ENCODE measurements around the gene KRTAP2-4. TPM values are rescaled to one million over a fixed set of nuclear protein-coding genes. Genes with fewer than 3 reads are reported as not detected.

KRTAP2-4 gene
- total RNA-seq, 1 experiment from 2014 or later = not detected

DNA sequence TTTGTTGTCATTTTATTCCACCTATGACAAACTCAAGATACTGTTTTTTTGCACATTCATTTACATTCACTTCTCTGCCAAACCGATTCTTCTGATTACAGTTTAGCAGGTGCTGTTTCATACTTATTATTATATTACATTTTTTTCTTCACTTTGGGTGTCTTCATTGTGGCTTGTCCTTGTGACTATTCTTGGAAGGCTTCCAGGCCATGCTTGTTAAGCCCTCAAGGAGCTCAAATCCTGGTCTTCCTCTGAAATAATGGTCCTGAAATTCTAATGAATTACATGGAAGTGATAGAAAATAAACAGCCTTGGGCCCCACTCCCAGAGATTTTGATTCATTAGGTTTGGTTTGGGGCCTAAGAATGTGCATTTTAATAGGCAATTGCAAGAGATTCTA lies 1.4 kb downstream of the KRTAP2-4 start:
- Histone ChIP-seq H2AFZ (no peak overlapping the region), H3K4me3 (no peak overlapping the region), H3K4me2 (no peak overlapping the region), H3K4me1 (replicated peaks; ENCODE audit: insufficient read depth) (peaks cover 46% of the 10 kb centered on the region), H3K27ac (no peak overlapping the region), H3K9me2 (ENCODE audit: insufficient read depth) (no peaks in the 10 kb centered on the region), H3K36me3 (ENCODE audit: low read depth) (no peaks in the 10 kb centered on the region), H3K27me3 (ENCODE audit: insufficient read depth, low read depth) (no peaks in the 10 kb centered on the region), H3K79me2 (ENCODE audit: low read depth) (no peaks in the 10 kb centered on the region), H3F3A (ENCODE audit: insufficient read depth, low read depth) (peaks cover 19% of the 10 kb centered on the region), H3K9me3 (ENCODE audit: insufficient read depth, low read depth) (no peaks in the 10 kb centered on the region), H4K20me1 (ENCODE audit: insufficient read depth) (no peaks in the 10 kb centered on the region)
- ChIA-PET CTCF (interaction anchor here (0.7 kb wide), 1 partner anchor 43 kb away, joined by 3 read pairs; no protein-coding TSS in a partner anchor), POLR2A (ENCODE audit: unreplicated experiment) (no interaction called here)
- no peak for DNase-seq
- TF ChIP-seq, protein P1, sequence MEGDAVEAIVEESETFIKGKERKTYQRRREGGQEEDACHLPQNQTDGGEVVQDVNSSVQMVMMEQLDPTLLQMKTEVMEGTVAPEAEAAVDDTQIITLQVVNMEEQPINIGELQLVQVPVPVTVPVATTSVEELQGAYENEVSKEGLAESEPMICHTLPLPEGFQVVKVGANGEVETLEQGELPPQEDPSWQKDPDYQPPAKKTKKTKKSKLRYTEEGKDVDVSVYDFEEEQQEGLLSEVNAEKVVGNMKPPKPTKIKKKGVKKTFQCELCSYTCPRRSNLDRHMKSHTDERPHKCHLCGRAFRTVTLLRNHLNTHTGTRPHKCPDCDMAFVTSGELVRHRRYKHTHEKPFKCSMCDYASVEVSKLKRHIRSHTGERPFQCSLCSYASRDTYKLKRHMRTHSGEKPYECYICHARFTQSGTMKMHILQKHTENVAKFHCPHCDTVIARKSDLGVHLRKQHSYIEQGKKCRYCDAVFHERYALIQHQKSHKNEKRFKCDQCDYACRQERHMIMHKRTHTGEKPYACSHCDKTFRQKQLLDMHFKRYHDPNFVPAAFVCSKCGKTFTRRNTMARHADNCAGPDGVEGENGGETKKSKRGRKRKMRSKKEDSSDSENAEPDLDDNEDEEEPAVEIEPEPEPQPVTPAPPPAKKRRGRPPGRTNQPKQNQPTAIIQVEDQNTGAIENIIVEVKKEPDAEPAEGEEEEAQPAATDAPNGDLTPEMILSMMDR (conservative IDR thresholded peaks at IDR 0.05) = no peak
- no peak for TF ChIP-seq EZH2 (IDR thresholded peaks at IDR 0.05; ENCODE audit: low read depth)
- intact Hi-C loops (cut with micrococcal nuclease; ENCODE audit: unreplicated experiment) = loop anchor here (5.0 to 10.0 kb wide), 2 partner anchors 258 to 480 kb away; no protein-coding TSS in a partner anchor
- BruUV-seq (replicated peaks) = no TSS peak

GRCh38 chr17:41063449-41063848 lies 2.2 kb downstream of the KRTAP2-4 start:
- Histone ChIP-seq H3K4me1 (replicated peaks; ENCODE audit: insufficient read depth) (peaks cover 54% of the 10 kb centered on the region), H3K36me3 (ENCODE audit: low read depth) (no peaks in the 10 kb centered on the region), H3K4me3 (no peak overlapping the region), H3K9me2 (ENCODE audit: insufficient read depth) (no peaks in the 10 kb centered on the region), H4K20me1 (ENCODE audit: insufficient read depth) (no peaks in the 10 kb centered on the region), H3K9me3 (ENCODE audit: insufficient read depth, low read depth) (no peaks in the 10 kb centered on the region), H3K4me2 (no peak overlapping the region), H3K79me2 (ENCODE audit: low read depth) (no peaks in the 10 kb centered on the region), H3F3A (ENCODE audit: insufficient read depth, low read depth) (peaks cover 25% of the 10 kb centered on the region), H3K27me3 (ENCODE audit: insufficient read depth, low read depth) (no peaks in the 10 kb centered on the region), H2AFZ (no peak overlapping the region), H3K27ac (no peak overlapping the region)
- no TSS peak for BruUV-seq (replicated peaks)
- intact Hi-C loops (cut with micrococcal nuclease; ENCODE audit: unreplicated experiment) = loop anchor here (5.0 to 10.0 kb wide), 2 partner anchors 259 to 481 kb away; no protein-coding TSS in a partner anchor
- TF ChIP-seq, protein P1 (conservative IDR thresholded peaks at IDR 0.05) = no peak
- no peak for TF ChIP-seq EZH2 (IDR thresholded peaks at IDR 0.05; ENCODE audit: low read depth)
- CTCF ChIA-PET = interaction anchor here (0.7 kb wide), 1 partner anchor 44 kb away, joined by 3 read pairs; no protein-coding TSS in a partner anchor
- DNase-seq = no peak
- POLR2A ChIA-PET (ENCODE audit: unreplicated experiment) = no interaction called here

DNA sequence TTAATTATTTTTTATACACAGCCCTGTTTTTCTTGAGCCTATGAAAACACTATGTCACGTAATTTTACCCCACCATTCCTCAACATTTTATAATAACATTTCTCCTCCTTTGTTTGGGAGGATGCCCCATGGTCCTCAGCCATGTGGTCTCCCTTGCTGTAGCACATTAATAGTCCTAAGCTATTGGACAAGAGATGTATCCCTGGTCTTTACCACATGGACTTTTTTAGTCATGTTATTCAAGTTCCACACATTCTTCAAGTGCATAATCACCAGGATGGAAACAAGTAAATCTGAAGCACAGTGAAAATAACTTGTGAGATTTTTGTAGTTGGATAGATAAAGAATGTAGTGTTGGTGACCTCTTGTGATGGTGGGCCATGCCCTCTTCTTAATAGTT lies 3.7 kb downstream of the KRTAP2-4 start:
- Histone ChIP-seq H3K4me3 (no peak overlapping the region), H3K9me3 (ENCODE audit: insufficient read depth, low read depth) (no peaks in the 10 kb centered on the region), H3K79me2 (ENCODE audit: low read depth) (no peaks in the 10 kb centered on the region), H3K27me3 (ENCODE audit: insufficient read depth, low read depth) (no peaks in the 10 kb centered on the region), H4K20me1 (ENCODE audit: insufficient read depth) (no peaks in the 10 kb centered on the region), H2AFZ (no peak overlapping the region), H3K4me2 (no peak overlapping the region), H3F3A (ENCODE audit: insufficient read depth, low read depth) (peaks cover 31% of the 10 kb centered on the region), H3K4me1 (replicated peaks; ENCODE audit: insufficient read depth) (peaks cover 60% of the 10 kb centered on the region), H3K9me2 (ENCODE audit: insufficient read depth) (no peaks in the 10 kb centered on the region), H3K36me3 (ENCODE audit: low read depth) (0 out of 2 replicates have a peak, but pooled peaks cover 5% of the 10 kb centered on the region), H3K27ac (no peak overlapping the region)
- intact Hi-C loops (cut with micrococcal nuclease; ENCODE audit: unreplicated experiment) = loop anchor here (2.0 to 10.0 kb wide), 3 partner anchors 71 to 483 kb away; no protein-coding TSS in a partner anchor
- ChIA-PET POLR2A (ENCODE audit: unreplicated experiment) (no interaction called here), CTCF (no interaction called here)
- TF ChIP-seq EZH2 (IDR thresholded peaks at IDR 0.05; ENCODE audit: low read depth) = no peak
- TF ChIP-seq, protein P1 (conservative IDR thresholded peaks at IDR 0.05) = no peak
- no TSS peak for BruUV-seq (replicated peaks)
- DNase-seq = peak in 1 of 2 experiments; percentile 47
